Measurements from ENCODE around the gene PLOD2.

Gene PLOD2

DNA sequence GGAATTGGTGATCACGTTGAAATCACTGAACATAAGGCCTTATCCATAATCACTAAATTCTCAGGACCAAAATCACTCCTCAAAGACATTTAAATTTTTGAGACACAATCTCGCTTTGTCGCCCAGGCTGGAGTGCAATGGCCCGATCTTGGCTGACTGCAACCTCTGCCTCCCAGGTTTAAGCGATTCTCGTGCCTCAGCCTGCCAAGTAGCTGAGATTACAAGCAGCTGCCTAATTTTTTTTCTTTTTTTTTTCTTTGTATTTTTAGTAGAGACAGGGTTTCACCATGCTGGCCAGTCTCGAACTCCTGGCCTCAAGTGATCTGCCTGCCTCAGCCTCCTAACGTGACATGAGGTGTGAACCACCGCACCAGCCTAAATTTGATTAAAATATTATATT, 61.7 kb downstream of the PLOD2 start:
- Histone ChIP-seq H3K9me3 (ENCODE audit: control insufficient read depth, insufficient read depth, low read length) (no peaks in the 10 kb centered on the region), H3K79me2 (ENCODE audit: control insufficient read depth, low read length) (no peaks in the 10 kb centered on the region)
- TF ChIP-seq CTCF (IDR thresholded peaks at IDR 0.05; ENCODE audit: low read depth, low read length, poor library complexity, severe bottlenecking) (no peak), EZH2phosphoT487 (IDR thresholded peaks at IDR 0.05; ENCODE audit: borderline replicate concordance, low read length) (no peak)

DNA sequence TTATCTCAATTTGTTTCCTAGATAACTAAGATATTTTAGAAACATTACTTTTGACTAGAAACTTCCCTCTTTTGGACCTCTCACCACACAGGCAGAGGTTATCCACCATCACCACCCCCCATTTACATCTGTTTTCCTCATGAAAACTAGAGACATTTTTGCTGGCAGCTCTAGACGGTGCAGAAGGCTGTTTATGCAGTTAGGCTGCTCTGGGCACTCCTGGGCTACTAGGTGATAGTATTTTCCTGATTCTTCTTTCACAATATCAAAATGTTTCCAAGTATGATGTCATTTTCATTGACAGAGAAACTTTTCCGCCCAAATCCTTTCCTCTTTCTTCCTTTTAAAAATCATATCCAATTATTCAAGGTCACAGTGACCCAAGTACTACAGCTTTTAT, 67.1 kb downstream of the PLOD2 start:
- H3K79me2 ChIP-seq (ENCODE audit: control insufficient read depth, low read length): no peaks in the 10 kb centered on the region
- H3K36me3 ChIP-seq (ENCODE audit: control insufficient read depth, low read length): no peaks in the 10 kb centered on the region
- no peak for TF ChIP-seq EZH2phosphoT487 (IDR thresholded peaks at IDR 0.05; ENCODE audit: borderline replicate concordance, low read length)
- no peak for TF ChIP-seq CTCF (IDR thresholded peaks at IDR 0.05; ENCODE audit: low read depth, low read length, poor library complexity, severe bottlenecking)
- no peaks in the 10 kb centered on the region for H3K4me1 ChIP-seq (ENCODE audit: control insufficient read depth, low read length)
- H3F3A ChIP-seq (ENCODE audit: control insufficient read depth, insufficient read depth): no peaks in the 10 kb centered on the region
- H3K4me2 ChIP-seq (ENCODE audit: low read length): no peak overlapping the region
- no peak overlapping the region for H3K27ac ChIP-seq (ENCODE audit: low read depth, low read length)
- no peak overlapping the region for H3K4me3 ChIP-seq (ENCODE audit: low read length)
- no peaks in the 10 kb centered on the region for H3K9me2 ChIP-seq (replicated peaks; ENCODE audit: control insufficient read depth, low read length)
- H3K9me3 ChIP-seq (ENCODE audit: control insufficient read depth, insufficient read depth, low read length): no peaks in the 10 kb centered on the region
- no peaks in the 10 kb centered on the region for H4K20me1 ChIP-seq (ENCODE audit: control insufficient read depth, insufficient read depth, low read depth, low read length)
- H3K27me3 ChIP-seq (ENCODE audit: control insufficient read depth, low read length): no peaks in the 10 kb centered on the region

More for the DNA sequence above, 61.7 kb downstream of the PLOD2 start:
- no peaks in the 10 kb centered on the region for H3K9me2 ChIP-seq (replicated peaks; ENCODE audit: control insufficient read depth, low read length)
- no peaks in the 10 kb centered on the region for H3K27me3 ChIP-seq (ENCODE audit: control insufficient read depth, low read length)
- H3K36me3 ChIP-seq (ENCODE audit: control insufficient read depth, low read length): no peaks in the 10 kb centered on the region
- H3K4me2 ChIP-seq (ENCODE audit: low read length): no peak overlapping the region
- no peaks in the 10 kb centered on the region for H3K4me1 ChIP-seq (ENCODE audit: control insufficient read depth, low read length)
- H3K4me3 ChIP-seq (ENCODE audit: low read length): no peak overlapping the region
- no peaks in the 10 kb centered on the region for H4K20me1 ChIP-seq (ENCODE audit: control insufficient read depth, insufficient read depth, low read depth, low read length)
- H3F3A ChIP-seq (ENCODE audit: control insufficient read depth, insufficient read depth): no peaks in the 10 kb centered on the region
- no peak overlapping the region for H3K27ac ChIP-seq (ENCODE audit: low read depth, low read length)

DNA sequence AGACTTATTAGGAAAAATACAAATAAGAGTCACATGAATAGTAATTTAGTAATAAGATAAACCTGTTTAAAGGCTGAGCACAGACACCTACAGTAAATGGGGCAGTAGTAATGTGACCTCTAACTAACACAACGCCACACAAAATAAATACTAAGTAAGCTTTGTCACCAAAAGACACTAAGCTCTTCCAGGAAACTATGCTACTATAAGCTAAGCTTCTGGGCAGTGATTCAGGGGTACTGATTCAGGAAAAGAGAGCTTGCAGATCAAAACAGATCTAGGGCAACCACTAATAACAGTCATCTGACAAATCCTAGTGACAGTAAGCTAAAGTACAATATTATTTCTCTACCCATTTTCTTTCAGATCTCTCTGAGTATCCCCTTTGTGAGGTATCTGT, 68.8 kb downstream of the PLOD2 start:
- TF ChIP-seq EZH2phosphoT487 (IDR thresholded peaks at IDR 0.05; ENCODE audit: borderline replicate concordance, low read length): no peak
- TF ChIP-seq CTCF (IDR thresholded peaks at IDR 0.05; ENCODE audit: low read depth, low read length, poor library complexity, severe bottlenecking): no peak
- Histone ChIP-seq H3K79me2 (ENCODE audit: control insufficient read depth, low read length) (no peaks in the 10 kb centered on the region), H4K20me1 (ENCODE audit: control insufficient read depth, insufficient read depth, low read depth, low read length) (no peaks in the 10 kb centered on the region), H3K36me3 (ENCODE audit: control insufficient read depth, low read length) (no peaks in the 10 kb centered on the region), H3K27me3 (ENCODE audit: control insufficient read depth, low read length) (no peaks in the 10 kb centered on the region), H3K4me3 (ENCODE audit: low read length) (no peak overlapping the region), H3K4me1 (ENCODE audit: control insufficient read depth, low read length) (no peaks in the 10 kb centered on the region), H3K27ac (ENCODE audit: low read depth, low read length) (no peak overlapping the region), H3F3A (ENCODE audit: control insufficient read depth, insufficient read depth) (no peaks in the 10 kb centered on the region), H3K9me2 (replicated peaks; ENCODE audit: control insufficient read depth, low read length) (no peaks in the 10 kb centered on the region), H3K4me2 (ENCODE audit: low read length) (no peak overlapping the region), H3K9me3 (ENCODE audit: control insufficient read depth, insufficient read depth, low read length) (no peaks in the 10 kb centered on the region)

GRCh38 chr3:146091397-146091796, 69.6 kb downstream of the PLOD2 start:
- Histone ChIP-seq H3K4me1 (ENCODE audit: control insufficient read depth, low read length) (no peaks in the 10 kb centered on the region), H3K27me3 (ENCODE audit: control insufficient read depth, low read length) (no peaks in the 10 kb centered on the region), H3K4me2 (ENCODE audit: low read length) (no peak overlapping the region), H3K4me3 (ENCODE audit: low read length) (no peak overlapping the region), H3K79me2 (ENCODE audit: control insufficient read depth, low read length) (no peaks in the 10 kb centered on the region), H4K20me1 (ENCODE audit: control insufficient read depth, insufficient read depth, low read depth, low read length) (no peaks in the 10 kb centered on the region), H3F3A (ENCODE audit: control insufficient read depth, insufficient read depth) (no peaks in the 10 kb centered on the region), H3K9me2 (replicated peaks; ENCODE audit: control insufficient read depth, low read length) (no peaks in the 10 kb centered on the region), H3K9me3 (ENCODE audit: control insufficient read depth, insufficient read depth, low read length) (no peaks in the 10 kb centered on the region), H3K27ac (ENCODE audit: low read depth, low read length) (no peak overlapping the region), H3K36me3 (ENCODE audit: control insufficient read depth, low read length) (no peaks in the 10 kb centered on the region)
- TF ChIP-seq EZH2phosphoT487 (IDR thresholded peaks at IDR 0.05; ENCODE audit: borderline replicate concordance, low read length): no peak

All from DOHH2 (cell line).